Endodermal cell (in vitro differentiated cells): ENCODE results near the gene ADGRD1. TPM values are rescaled to one million over a fixed set of nuclear protein-coding genes. Genes with fewer than 3 reads are reported as not detected.

Source experiments
- DNase-seq: peaks from one replicate; pipeline ENCODE4 v3.0.0-alpha.2; 2017
- H3K27ac ChIP-seq: 2 replicates; pipeline ENCODE4 v1.5.1; 2013; ENCODE audit warnings: mild to moderate bottlenecking, low read depth, low read length, moderate library complexity
- H3K27me3 ChIP-seq: 2 replicates; pipeline ENCODE4 v1.6.1; 2013; ENCODE audit warnings: mild to moderate bottlenecking, low read length, moderate library complexity; ENCODE audit not compliant: insufficient read depth, control insufficient read depth, poor library complexity, severe bottlenecking
- H3K36me3 ChIP-seq: 2 replicates; pipeline ENCODE4 v1.7.0; 2013; ENCODE audit warnings: mild to moderate bottlenecking, low read length, moderate library complexity; ENCODE audit not compliant: control insufficient read depth, insufficient read depth
- H3K4me1 ChIP-seq: one replicate; pipeline ENCODE4 v1.7.0; 2013; ENCODE audit warnings: low read length; ENCODE audit not compliant: control insufficient read depth, insufficient read depth
- H3K4me3 ChIP-seq: 2 replicates; pipeline ENCODE4 v1.5.1; 2013; ENCODE audit warnings: mild to moderate bottlenecking, low read length, moderate library complexity
- H3K9ac ChIP-seq: 2 replicates; pipeline ENCODE4 v1.6.1; 2013; ENCODE audit warnings: mild to moderate bottlenecking, low read length, moderate library complexity; ENCODE audit not compliant: poor library complexity, severe bottlenecking; ENCODE audit errors: extremely low read depth
- H3K9me3 ChIP-seq: 2 replicates; pipeline ENCODE4 v1.6.1; 2013; ENCODE audit warnings: mild to moderate bottlenecking, low read length, moderate library complexity; ENCODE audit not compliant: control insufficient read depth
- H3K27ac Mint-ChIP-seq: 2 replicates; pipeline ENCODE4 v1.8.0; 2020; ENCODE audit warnings: mixed read lengths
- H3K27me3 Mint-ChIP-seq: 2 replicates; pipeline ENCODE4 v1.8.0; 2021; ENCODE audit warnings: mild to moderate bottlenecking, mixed read lengths; ENCODE audit not compliant: insufficient read depth
- H3K36me3 Mint-ChIP-seq: 2 replicates; pipeline ENCODE4 v1.8.0; 2020; ENCODE audit warnings: low read depth, mixed read lengths
- H3K4me1 Mint-ChIP-seq: 2 replicates; pipeline ENCODE4 v1.8.0; 2020; ENCODE audit warnings: mixed read lengths
- H3K4me3 Mint-ChIP-seq: 2 replicates; pipeline ENCODE4 v1.8.0; 2020; ENCODE audit warnings: mild to moderate bottlenecking, moderate library complexity, mixed read lengths
- H3K9me3 Mint-ChIP-seq: 2 replicates; pipeline ENCODE4 v1.8.0; 2020; ENCODE audit warnings: mild to moderate bottlenecking, mixed read lengths
- CTCF ChIP-seq: fragments of 200-600 bp; sonication (generic); conservative IDR thresholded peaks from 2 replicates; pipeline ENCODE4 v1.5.0; 2021; ENCODE audit warnings: antibody characterized with exemption, mild to moderate bottlenecking
- WGBS, 2 experiments: methylation state at CpG; one replicate each; pipeline versions ENCODE4 v1.1.5 to v1.1.7; 2013; ENCODE audit warnings: missing lambda C conversion rate in 2 of 2, mixed read lengths in 1 of 2; ENCODE audit not compliant: insufficient coverage in 1 of 2, insufficient read length in 1 of 2; 5-methylcytosine and 5-hydroxymethylcytosine counted together
- total RNA-seq, 2 donors: library from RNA; stranded (reverse); fragmentation: NEBNext Ultra II Directional in 1 of 2; extraction: Animal tissue kit (Norgen Biotek cat#: 25700) in 1 of 2; gene quantifications; 2 replicates in 1 of 2; 3 replicates in 1 of 2; pipeline ENCODE4 v1.2.1, GENCODE V29; 2021

ADGRD1 gene
- total RNA-seq, 2 donors from 2014 or later = 1.3 to 2.9 TPM

- TF ChIP-seq CTCF = no peak
- DNase-seq = no peak
- Mint-ChIP-seq H3K36me3 (no peaks in the 10 kb centered on the region), H3K27me3 (peaks cover 17% of the 10 kb centered on the region), H3K27ac (no peak overlapping the region), H3K4me3 (no peak overlapping the region), H3K9me3 (no peaks in the 10 kb centered on the region), H3K4me1 (no peaks in the 10 kb centered on the region)
- no peaks in the 10 kb centered on the region for H3K4me1 ChIP-seq
- H3K4me3 ChIP-seq = no peak overlapping the region
- no peaks in the 10 kb centered on the region for H3K36me3 ChIP-seq
- H3K9me3 ChIP-seq = peaks cover 5% of the 10 kb centered on the region
- H3K27me3 ChIP-seq = no peaks in the 10 kb centered on the region
- WGBS, 2 experiments = 100% methylated on average over 3 of the region's 3 CpGs; no CpG with 5 or more reads in 1 of the 2 experiments
- H3K9ac ChIP-seq = no peak overlapping the region
- no peak overlapping the region for H3K27ac ChIP-seq
These were observed 194.2 kb downstream of the ADGRD1 start for GRCh38 chr12:131147894-131148293.

GRCh38 chr12:131151558-131152345 is 198.0 kb downstream of the ADGRD1 start:
- Mint-ChIP-seq H3K27ac (no peak overlapping the region), H3K36me3 (no peaks in the 10 kb centered on the region), H3K4me1 (no peaks in the 10 kb centered on the region), H3K4me3 (no peak overlapping the region), H3K9me3 (no peaks in the 10 kb centered on the region), H3K27me3 (peaks cover 17% of the 10 kb centered on the region)
- Histone ChIP-seq H3K9ac (no peak overlapping the region), H3K9me3 (peaks cover 5% of the 10 kb centered on the region), H3K4me3 (no peak overlapping the region), H3K36me3 (no peaks in the 10 kb centered on the region), H3K27me3 (no peaks in the 10 kb centered on the region), H3K27ac (no peak overlapping the region), H3K4me1 (no peaks in the 10 kb centered on the region)
- no peak for DNase-seq
- 91 to 93% methylated on average over 6 to 8 of the region's 8 CpGs for WGBS, 2 experiments
- TF ChIP-seq CTCF = no peak

- H3K9ac ChIP-seq = no peak overlapping the region
- WGBS, 2 experiments = 88 to 95% methylated on average over 5 of the region's 5 CpGs
- no peaks in the 10 kb centered on the region for H3K9me3 Mint-ChIP-seq
- H3K9me3 ChIP-seq = peaks cover 5% of the 10 kb centered on the region
- no peak for DNase-seq
- H3K4me3 Mint-ChIP-seq = no peak overlapping the region
- no peak overlapping the region for H3K27ac ChIP-seq
- no peaks in the 10 kb centered on the region for H3K4me1 ChIP-seq
- no peak for TF ChIP-seq CTCF
- H3K4me3 ChIP-seq = no peak overlapping the region
- H3K36me3 ChIP-seq = no peaks in the 10 kb centered on the region
- no peaks in the 10 kb centered on the region for H3K27me3 ChIP-seq
- no peaks in the 10 kb centered on the region for H3K36me3 Mint-ChIP-seq
- no peaks in the 10 kb centered on the region for H3K4me1 Mint-ChIP-seq
- H3K27me3 Mint-ChIP-seq = peaks cover 16% of the 10 kb centered on the region
- H3K27ac Mint-ChIP-seq = no peak overlapping the region
These were observed 198.9 kb downstream of the ADGRD1 start for GRCh38 chr12:131152587-131152986.
